Loucy (cell line): Measurements from ENCODE around the gene PEX16.

Source experiments
- CTCF ChIP-seq: fragments of 200-600 bp; sonication (generic); conservative IDR thresholded peaks from 2 replicates; pipeline ENCODE4 v1.5.1; 2014; ENCODE audit warnings: mild to moderate bottlenecking, antibody characterized with exemption, low read length
- EZH2phosphoT487 ChIP-seq: fragments of 200-600 bp; IDR thresholded peaks from 2 replicates; pipeline ENCODE4 v1.6.1; 2018; ENCODE audit warnings: antibody characterized with exemption, mild to moderate bottlenecking, moderate library complexity, borderline replicate concordance

DNA sequence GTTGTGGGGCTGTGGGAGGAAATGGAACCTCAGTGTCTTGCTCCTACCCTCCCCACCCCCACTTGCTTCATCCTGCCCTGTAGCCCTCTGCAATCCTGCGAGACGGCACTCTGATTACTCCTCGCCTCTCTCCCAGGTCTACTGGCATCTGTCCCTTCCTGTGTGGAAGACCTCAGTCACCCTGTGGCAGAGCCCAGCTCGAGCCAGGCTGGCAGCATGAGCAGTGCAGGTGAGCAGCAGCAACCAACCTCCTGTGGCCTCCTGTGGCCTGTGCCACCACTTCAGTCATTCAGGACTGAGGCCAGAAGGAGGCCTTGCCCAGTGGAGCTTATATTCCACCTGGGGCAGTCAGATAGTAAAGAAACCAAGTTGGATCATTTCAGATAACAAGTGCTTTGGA is 47.0 kb downstream of the PEX16 start:
- no peak for TF ChIP-seq CTCF
- no peak for TF ChIP-seq EZH2phosphoT487
